Smooth muscle cell (in vitro differentiated cells): Measurements from ENCODE around the gene ZBTB16. TPM values are rescaled to one million over a fixed set of nuclear protein-coding genes. Genes with fewer than 3 reads are reported as not detected.

ENCODE experiments used
- DNase-seq: peaks from one replicate; lab custom pipeline; 2025; ENCODE audit not compliant: unreplicated experiment; lab: John Stamatoyannopoulos, UW
- H2AFZ ChIP-seq: fragments of 200-600 bp; sonication (generic); 2 replicates; pipeline ENCODE4 v1.6.0; 2016; ENCODE audit warnings: antibody characterized with exemption, low read depth, mild to moderate bottlenecking
- H3F3A ChIP-seq: fragments of 200-600 bp; sonication (generic); 2 replicates; pipeline ENCODE4 v1.6.0; 2017; ENCODE audit warnings: antibody characterized with exemption, low read depth
- H3K27ac ChIP-seq: fragments of 200-600 bp; sonication (generic); 2 replicates; pipeline ENCODE4 v1.5.1; 2016; ENCODE audit warnings: low read depth, mild to moderate bottlenecking
- H3K27me3 ChIP-seq: fragments of 200-600 bp; sonication (generic); 2 replicates; pipeline ENCODE4 v1.6.1; 2016; ENCODE audit warnings: low read depth, mild to moderate bottlenecking
- H3K36me3 ChIP-seq: fragments of 200-600 bp; sonication (generic); 2 replicates; pipeline ENCODE4 v1.5.1; 2016; ENCODE audit warnings: low read depth
- H3K4me1 ChIP-seq: fragments of 200-600 bp; sonication (generic); 2 replicates; pipeline ENCODE4 v1.5.1; 2016; ENCODE audit warnings: low read depth
- H3K4me2 ChIP-seq: fragments of 200-600 bp; sonication (generic); 2 replicates; pipeline ENCODE4 v1.6.0; 2016; ENCODE audit warnings: mild to moderate bottlenecking
- H3K4me3 ChIP-seq: fragments of 200-600 bp; sonication (generic); 2 replicates; pipeline ENCODE4 v1.5.1; 2016; ENCODE audit warnings: mild to moderate bottlenecking
- H3K79me2 ChIP-seq: fragments of 200-600 bp; sonication (generic); 2 replicates; pipeline ENCODE4 v1.6.0; 2016; ENCODE audit warnings: low read depth, mild to moderate bottlenecking
- H3K9ac ChIP-seq: fragments of 200-600 bp; sonication (generic); 2 replicates; pipeline ENCODE4 v1.6.0; 2016; ENCODE audit warnings: low read depth
- H3K9me3 ChIP-seq: fragments of 200-600 bp; sonication (generic); replicated peaks from 2 replicates; pipeline ENCODE4 v1.5.1; 2016; ENCODE audit warnings: low read depth
- H4K20me1 ChIP-seq: fragments of 200-600 bp; sonication (generic); 2 replicates; pipeline ENCODE4 v1.6.0; 2016; ENCODE audit warnings: low read depth
- WGBS: methylation state at CpG from one replicate; pipeline ENCODE4 v1.1.7; 2016; ENCODE audit warnings: low lambda C conversion rate; 5-methylcytosine and 5-hydroxymethylcytosine counted together
- polyA plus RNA-seq: library from polyadenylated mRNA; unstranded; fragments of >200 nt; fragmentation: Nextera tagmentation; extraction: Ambion mirVana; gene quantifications from 2 replicates; pipeline ENCODE4 v1.2.1, GENCODE V29; 2016
- total RNA-seq: library from RNA; depleted of rRNA; stranded (reverse); fragments of >200 nt; gene quantifications from 2 replicates; pipeline ENCODE4 v1.2.3, GENCODE V29; 2014
- TF ChIP-seq, protein P1 (sequence below): fragments of 200-600 bp; sonication (generic); IDR thresholded peaks from 2 replicates; pipeline ENCODE4 v1.5.1; 2017; ENCODE audit warnings: borderline replicate concordance, mild to moderate bottlenecking, antibody characterized with exemption; ENCODE audit not compliant: insufficient read depth, poor library complexity, severe bottlenecking

Gene ZBTB16
- total and polyA plus RNA-seq, 2 experiments from 2014 or later: not detected

DNA sequence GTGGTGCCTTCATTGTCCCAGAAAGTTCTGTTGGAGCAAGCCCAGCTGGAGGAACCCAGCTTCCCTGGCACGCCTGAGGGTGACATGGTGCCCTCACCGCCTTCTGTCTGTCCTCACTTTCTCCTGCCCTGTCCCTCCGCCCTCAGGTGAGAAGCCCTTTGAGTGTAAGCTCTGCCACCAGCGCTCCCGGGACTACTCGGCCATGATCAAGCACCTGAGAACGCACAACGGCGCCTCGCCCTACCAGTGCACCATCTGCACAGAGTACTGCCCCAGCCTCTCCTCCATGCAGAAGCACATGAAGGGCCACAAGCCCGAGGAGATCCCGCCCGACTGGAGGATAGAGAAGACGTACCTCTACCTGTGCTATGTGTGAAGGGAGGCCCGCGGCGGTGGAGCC, 190.7 kb downstream of the ZBTB16 start:
- Histone ChIP-seq H3K9ac (no peak overlapping the region), H4K20me1 (no peaks in the 10 kb centered on the region), H3K79me2 (no peaks in the 10 kb centered on the region), H3K4me3 (no peak overlapping the region), H3F3A (no peaks in the 10 kb centered on the region), H3K4me2 (no peak overlapping the region), H3K4me1 (peaks cover 9% of the 10 kb centered on the region), H3K27ac (no peak overlapping the region), H3K27me3 (peaks cover 18% of the 10 kb centered on the region), H2AFZ (no peak overlapping the region), H3K36me3 (no peaks in the 10 kb centered on the region), H3K9me3 (no peaks in the 10 kb centered on the region)
- no peak for DNase-seq
- 93% methylated on average over 17 of the region's 17 CpGs for WGBS
- TF ChIP-seq, protein P1, sequence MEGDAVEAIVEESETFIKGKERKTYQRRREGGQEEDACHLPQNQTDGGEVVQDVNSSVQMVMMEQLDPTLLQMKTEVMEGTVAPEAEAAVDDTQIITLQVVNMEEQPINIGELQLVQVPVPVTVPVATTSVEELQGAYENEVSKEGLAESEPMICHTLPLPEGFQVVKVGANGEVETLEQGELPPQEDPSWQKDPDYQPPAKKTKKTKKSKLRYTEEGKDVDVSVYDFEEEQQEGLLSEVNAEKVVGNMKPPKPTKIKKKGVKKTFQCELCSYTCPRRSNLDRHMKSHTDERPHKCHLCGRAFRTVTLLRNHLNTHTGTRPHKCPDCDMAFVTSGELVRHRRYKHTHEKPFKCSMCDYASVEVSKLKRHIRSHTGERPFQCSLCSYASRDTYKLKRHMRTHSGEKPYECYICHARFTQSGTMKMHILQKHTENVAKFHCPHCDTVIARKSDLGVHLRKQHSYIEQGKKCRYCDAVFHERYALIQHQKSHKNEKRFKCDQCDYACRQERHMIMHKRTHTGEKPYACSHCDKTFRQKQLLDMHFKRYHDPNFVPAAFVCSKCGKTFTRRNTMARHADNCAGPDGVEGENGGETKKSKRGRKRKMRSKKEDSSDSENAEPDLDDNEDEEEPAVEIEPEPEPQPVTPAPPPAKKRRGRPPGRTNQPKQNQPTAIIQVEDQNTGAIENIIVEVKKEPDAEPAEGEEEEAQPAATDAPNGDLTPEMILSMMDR: no peak

DNA sequence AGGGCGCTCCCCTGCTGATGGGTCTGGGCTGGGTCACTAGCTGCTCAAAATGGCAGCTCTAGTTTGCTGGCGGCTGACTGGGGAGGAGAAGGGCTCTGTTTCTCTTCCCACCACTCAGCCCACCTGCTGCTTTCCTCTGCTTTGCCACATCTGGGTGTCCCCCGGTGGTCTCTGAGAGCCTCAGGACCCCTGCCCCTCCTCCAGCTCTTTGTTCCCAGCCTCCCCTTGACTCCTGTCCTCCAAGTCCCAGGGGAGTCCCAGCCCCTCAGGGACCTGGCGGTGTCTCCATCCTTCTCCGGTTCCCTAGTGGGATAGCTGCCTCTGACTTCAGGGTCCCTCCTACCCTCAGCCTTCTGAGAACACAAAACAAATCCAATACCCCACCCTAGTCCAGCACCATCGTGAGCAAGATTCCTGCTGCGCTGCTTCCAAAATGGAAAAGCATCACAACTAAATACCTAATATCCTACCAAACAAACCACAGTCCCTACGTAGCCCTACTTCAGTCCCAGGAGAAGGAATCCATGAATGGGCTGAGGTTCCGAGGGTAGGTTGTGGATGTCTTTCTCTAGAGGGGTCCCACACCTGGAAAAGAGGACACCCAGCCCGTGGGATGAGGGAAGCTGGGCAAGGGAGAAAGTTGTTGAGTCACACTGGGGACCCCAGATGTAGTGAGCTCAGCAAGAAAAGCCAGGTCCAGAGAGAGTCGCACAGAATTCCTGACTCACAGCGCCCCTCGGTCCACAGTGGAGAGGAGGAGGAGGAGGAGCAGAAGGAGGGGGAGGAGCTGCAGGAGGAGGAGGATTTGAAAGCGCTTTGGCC, 191.7 kb downstream of the ZBTB16 start:
- H3K27me3 ChIP-seq: peaks cover 11% of the 10 kb centered on the region
- TF ChIP-seq, protein P1: no peak
- no peak overlapping the region for H3K4me2 ChIP-seq
- no peaks in the 10 kb centered on the region for H3F3A ChIP-seq
- H3K27ac ChIP-seq: no peak overlapping the region
- no peak overlapping the region for H2AFZ ChIP-seq
- no peaks in the 10 kb centered on the region for H3K36me3 ChIP-seq
- DNase-seq: no peak
- no peaks in the 10 kb centered on the region for H3K79me2 ChIP-seq
- no peaks in the 10 kb centered on the region for H3K9me3 ChIP-seq
- no peaks in the 10 kb centered on the region for H4K20me1 ChIP-seq
- H3K9ac ChIP-seq: no peak overlapping the region
- 81% methylated on average over 14 of the region's 14 CpGs for WGBS
- H3K4me3 ChIP-seq: no peak overlapping the region
- peaks cover 18% of the 10 kb centered on the region for H3K4me1 ChIP-seq

DNA sequence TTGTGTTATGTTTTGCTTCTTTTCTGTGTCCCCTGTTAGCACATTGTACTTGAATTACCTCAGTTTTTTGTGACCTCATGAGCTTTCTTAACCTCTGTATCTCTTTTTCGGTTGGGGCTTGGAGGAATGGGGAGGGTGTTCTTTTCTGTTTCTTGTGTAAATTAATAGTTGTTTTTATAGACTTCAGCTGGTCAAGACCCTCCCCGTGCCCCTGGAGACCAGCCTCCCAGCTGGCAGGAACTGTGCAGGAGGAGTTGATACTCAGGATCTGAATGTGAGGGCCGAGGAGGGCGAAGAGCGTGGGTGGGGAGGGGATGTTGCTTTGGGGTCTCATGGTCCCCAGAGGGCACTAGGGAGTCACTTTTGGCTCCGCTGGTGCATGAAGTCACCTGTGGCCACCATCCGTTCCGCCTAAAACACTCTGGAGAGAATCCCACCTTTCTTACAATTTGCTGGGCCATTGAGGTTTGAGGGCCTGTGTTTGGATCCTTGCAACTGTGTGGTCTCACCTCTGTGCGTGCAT, 192.4 kb downstream of the ZBTB16 start:
- no peaks in the 10 kb centered on the region for H3K9me3 ChIP-seq
- no peaks in the 10 kb centered on the region for H3F3A ChIP-seq
- H3K4me1 ChIP-seq: peaks cover 25% of the 10 kb centered on the region
- no peak overlapping the region for H3K4me2 ChIP-seq
- H4K20me1 ChIP-seq: no peaks in the 10 kb centered on the region
- H2AFZ ChIP-seq: no peak overlapping the region
- H3K27me3 ChIP-seq: peaks cover 5% of the 10 kb centered on the region
- no peak overlapping the region for H3K4me3 ChIP-seq
- H3K9ac ChIP-seq: no peak overlapping the region
- no peak for DNase-seq
- no peaks in the 10 kb centered on the region for H3K79me2 ChIP-seq
- 83% methylated on average over 9 of the region's 9 CpGs for WGBS
- no peaks in the 10 kb centered on the region for H3K36me3 ChIP-seq
- H3K27ac ChIP-seq: no peak overlapping the region
- TF ChIP-seq, protein P1: no peak
